ENCODE results near the gene OXCT1.

Gene OXCT1

DNA sequence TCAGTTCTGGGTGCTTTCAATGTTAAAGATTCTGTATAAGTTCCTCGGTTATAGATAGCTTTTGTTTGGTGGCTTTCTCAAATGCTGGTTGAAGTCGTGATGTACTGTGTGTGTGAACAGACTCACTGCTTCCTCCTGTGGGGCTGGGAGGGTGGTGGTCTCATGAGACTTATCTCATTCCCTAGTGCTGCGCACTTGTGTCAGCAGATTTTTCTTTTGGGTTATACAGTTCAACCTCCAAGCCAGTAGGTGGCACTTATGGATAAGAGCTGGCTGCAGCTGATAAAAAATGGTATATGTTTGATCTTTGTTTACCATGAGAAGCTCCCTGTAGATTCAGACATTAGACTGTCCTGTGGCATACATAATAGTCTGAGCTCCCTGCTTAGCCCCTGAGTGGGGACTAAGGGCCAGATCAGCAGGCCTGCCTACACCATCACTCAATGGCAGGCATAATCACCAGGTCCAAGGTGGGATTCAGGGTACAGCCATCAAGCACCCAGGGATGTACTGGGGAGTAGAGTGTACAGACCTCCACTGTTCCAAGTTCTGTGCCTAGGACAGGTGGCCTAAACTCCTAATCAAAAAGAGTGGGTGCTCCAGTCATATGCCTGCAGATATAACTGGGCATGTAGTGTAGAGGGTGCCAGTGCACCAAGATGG lies 174.2 kb downstream of the OXCT1 start:
- DNase-seq, result no peak

GRCh38 chr5:41686767-41687166 lies 183.5 kb downstream of the OXCT1 start:
- DNase-seq, result no peak

- no peak for DNase-seq
Observed at GRCh38 chr5:41686191-41686590, 184.0 kb downstream of the OXCT1 start.

- no peak for DNase-seq
Observed at GRCh38 chr5:41683181-41683580, 187.0 kb downstream of the OXCT1 start.

DNA sequence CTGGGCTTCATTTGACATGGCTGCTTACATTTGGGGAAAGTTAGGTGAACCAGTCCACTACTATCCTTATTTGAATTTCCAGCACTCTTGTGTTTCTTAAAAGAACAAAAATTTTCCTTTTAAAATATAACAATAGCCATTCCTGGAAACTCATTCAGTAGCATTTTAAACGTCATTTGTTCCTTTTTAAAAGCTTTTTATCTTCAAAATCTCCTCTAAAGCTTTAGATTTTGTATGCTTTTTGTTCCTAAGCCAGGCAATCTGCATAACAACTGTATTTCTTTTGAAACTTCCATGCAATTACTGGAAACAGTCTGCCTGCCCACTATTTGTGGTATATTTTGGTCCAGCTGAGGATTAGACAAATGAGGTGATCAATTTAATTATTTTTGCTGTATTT lies 187.6 kb downstream of the OXCT1 start:
- DNase-seq, result no peak

GRCh38 chr5:41681840-41682239 lies 188.4 kb downstream of the OXCT1 start:
- DNase-seq, result no peak
